HEK293 (cell line): ENCODE results near the gene LGALS4.
A peak's percentile ranks its signal among the peaks of the same experiment; 100 is the strongest.

Experiments
- BCL6B ChIP-seq: fragments of 450-650 bp; formaldehyde crosslinking; IDR thresholded peaks from 2 replicates; pipeline ENCODE4 v1.5.1; 2017; ENCODE audit warnings: missing biosample characterization, missing genetic modification characterization
- ELK4 ChIP-seq: IDR thresholded peaks from 2 replicates; pipeline ENCODE4 v1.6.1; 2011; ENCODE audit warnings: mild to moderate bottlenecking, low read depth, low read length, borderline replicate concordance
- HOXA7 ChIP-seq: sonication (generic); formaldehyde crosslinking; IDR thresholded peaks from 2 replicates; pipeline ENCODE4 v1.8.1; 2022; ENCODE audit warnings: missing genetic modification reagents, borderline replicate concordance
- KLF1 ChIP-seq: fragments of 450-650 bp; formaldehyde crosslinking; IDR thresholded peaks from 2 replicates; pipeline ENCODE4 v1.5.1; 2016; ENCODE audit warnings: missing biosample characterization, missing genetic modification characterization
- KLF17 ChIP-seq: fragments of 450-650 bp; formaldehyde crosslinking; IDR thresholded peaks from 2 replicates; pipeline ENCODE4 v1.5.1; 2016; ENCODE audit warnings: missing biosample characterization, missing genetic modification characterization
- PRDM10 ChIP-seq: fragments of 450-650 bp; formaldehyde crosslinking; IDR thresholded peaks from 2 replicates; pipeline ENCODE4 v1.5.1; 2016; ENCODE audit warnings: missing biosample characterization, missing genetic modification characterization
- WT1 ChIP-seq: fragments of 450-650 bp; formaldehyde crosslinking; IDR thresholded peaks from 2 replicates; pipeline ENCODE4 v1.5.1; 2016; ENCODE audit warnings: missing biosample characterization, missing genetic modification characterization
- ZBTB11 ChIP-seq: fragments of 450-650 bp; formaldehyde crosslinking; conservative IDR thresholded peaks from 2 replicates; pipeline ENCODE4 v1.5.1; 2016; ENCODE audit warnings: low read depth, missing biosample characterization, missing genetic modification characterization
- ZFP41 ChIP-seq: fragments of 450-650 bp; formaldehyde crosslinking; IDR thresholded peaks from 2 replicates; pipeline ENCODE4 v1.5.1; 2016; ENCODE audit warnings: missing biosample characterization, missing genetic modification characterization, borderline replicate concordance
- ZNF121 ChIP-seq: fragments of 450-650 bp; formaldehyde crosslinking; IDR thresholded peaks from 2 replicates; pipeline ENCODE4 v1.5.1; 2016; ENCODE audit warnings: missing biosample characterization, missing genetic modification characterization
- ZNF18 ChIP-seq: fragments of 450-650 bp; formaldehyde crosslinking; IDR thresholded peaks from 2 replicates; pipeline ENCODE4 v1.5.1; 2016; ENCODE audit warnings: missing biosample characterization, missing genetic modification characterization
- ZNF324 ChIP-seq: fragments of 450-650 bp; formaldehyde crosslinking; IDR thresholded peaks from 2 replicates; pipeline ENCODE4 v1.5.1; 2016; ENCODE audit warnings: missing biosample characterization, missing genetic modification characterization
- ZNF404 ChIP-seq: fragments of 450-650 bp; formaldehyde crosslinking; IDR thresholded peaks from 2 replicates; pipeline ENCODE4 v1.5.1; 2017; ENCODE audit warnings: missing biosample characterization, missing genetic modification characterization
- ZNF518A ChIP-seq: fragments of 450-650 bp; formaldehyde crosslinking; conservative IDR thresholded peaks from 2 replicates; pipeline ENCODE4 v1.5.1; 2016; ENCODE audit warnings: low read depth, missing biosample characterization, missing genetic modification characterization
- ZNF580 ChIP-seq: fragments of 450-650 bp; formaldehyde crosslinking; IDR thresholded peaks from 2 replicates; pipeline ENCODE4 v1.5.1; 2016; ENCODE audit warnings: missing biosample characterization, missing genetic modification characterization
- ZNF623 ChIP-seq: fragments of 450-650 bp; formaldehyde crosslinking; IDR thresholded peaks from 2 replicates; pipeline ENCODE4 v1.5.1; 2016; ENCODE audit warnings: missing biosample characterization, missing genetic modification characterization
- ZNF654 ChIP-seq: fragments of 450-650 bp; formaldehyde crosslinking; IDR thresholded peaks from 2 replicates; pipeline ENCODE4 v1.5.1; 2016; ENCODE audit warnings: low read depth, missing biosample characterization, missing genetic modification characterization
- ZNF785 ChIP-seq: fragments of 450-650 bp; formaldehyde crosslinking; IDR thresholded peaks from 2 replicates; pipeline ENCODE4 v1.5.1; 2016; ENCODE audit warnings: missing biosample characterization, missing genetic modification characterization
- ZNF791 ChIP-seq: fragments of 450-650 bp; formaldehyde crosslinking; IDR thresholded peaks from 2 replicates; pipeline ENCODE4 v1.5.1; 2016; ENCODE audit warnings: missing biosample characterization, missing genetic modification characterization
- ZNF843 ChIP-seq: fragments of 450-650 bp; formaldehyde crosslinking; IDR thresholded peaks from 2 replicates; pipeline ENCODE4 v1.5.1; 2016; ENCODE audit warnings: missing biosample characterization, missing genetic modification characterization
- ZSCAN30 ChIP-seq: fragments of 450-650 bp; IDR thresholded peaks from 2 replicates; pipeline ENCODE4 v1.5.1; 2018; ENCODE audit warnings: missing biosample characterization, mild to moderate bottlenecking, missing genetic modification characterization, moderate library complexity

LGALS4 gene

GRCh38 chr19:38850436-38850975 is 37.8 kb upstream of the LGALS4 start (continued):
- TF ChIP-seq WT1 (tag by site-specific recombination), result no peak
- no peak for TF ChIP-seq ZNF785
- no peak for TF ChIP-seq BCL6B (tag by site-specific recombination)
- TF ChIP-seq ZNF843 (tag by site-specific recombination), result peak; percentile 77
- no peak for TF ChIP-seq ZNF121 (tag by site-specific recombination)
- no peak; the same call in 1 of the 2 replicates for TF ChIP-seq ZNF623
- TF ChIP-seq HOXA7 (CRISPR knock-in tag), result no peak
- TF ChIP-seq ZNF518A (tag by site-specific recombination), result peak; percentile 34; the same call in 1 of the 2 replicates
- TF ChIP-seq ZNF791 (tag by site-specific recombination), result no peak
- TF ChIP-seq ZFP41 (tag by site-specific recombination), result no peak
- TF ChIP-seq ZNF404 (tag by site-specific recombination), result 0 out of 2 replicates have a peak, but pooled peaks have one; percentile 26
- TF ChIP-seq ZBTB11, result peak; percentile 77
- TF ChIP-seq ZNF18 (tag by site-specific recombination), result no peak
- 0 out of 2 replicates have a peak, but pooled peaks have one; percentile 9 for TF ChIP-seq ZNF580 (tag by site-specific recombination)
- TF ChIP-seq ZSCAN30 (tag by site-specific recombination), result peak; percentile 90
- no peak for TF ChIP-seq ELK4
- TF ChIP-seq PRDM10 (tag by site-specific recombination), result peak; percentile 91
- TF ChIP-seq KLF1 (tag by site-specific recombination), result no peak
- TF ChIP-seq ZNF654 (tag by site-specific recombination), result no peak
- peak; percentile 78; the same call in 1 of the 2 replicates for TF ChIP-seq KLF17 (tag by site-specific recombination)
- TF ChIP-seq ZNF324 (tag by site-specific recombination), result peak; percentile 60; the same call in 1 of the 2 replicates
